Left hindlimb (tissue), 1 donor: ENCODE measurements around the gene WFDC10B.
"Not testable (repeated sequence)": the region's sequence is repeated elsewhere in the genome, so short reads cannot be mapped to it uniquely, and the experiment has no call there.

Experiments
- DNase-seq: peaks from one replicate; pipeline ENCODE4 v3.0.0-alpha.2; 2018

WFDC10B gene

GRCh38 chr20:45704969-45705637 is at the start of gene WFDC10B:
TSS of gene WFDC10B (minus strand) at chr20:45705019. CDS start at chr20:45685992, 19,027 bp downstream.
- no peak for DNase-seq

GRCh38 chr20:45752746-45753145 is 47.9 kb upstream of the WFDC10B start:
- no peak for DNase-seq

DNA sequence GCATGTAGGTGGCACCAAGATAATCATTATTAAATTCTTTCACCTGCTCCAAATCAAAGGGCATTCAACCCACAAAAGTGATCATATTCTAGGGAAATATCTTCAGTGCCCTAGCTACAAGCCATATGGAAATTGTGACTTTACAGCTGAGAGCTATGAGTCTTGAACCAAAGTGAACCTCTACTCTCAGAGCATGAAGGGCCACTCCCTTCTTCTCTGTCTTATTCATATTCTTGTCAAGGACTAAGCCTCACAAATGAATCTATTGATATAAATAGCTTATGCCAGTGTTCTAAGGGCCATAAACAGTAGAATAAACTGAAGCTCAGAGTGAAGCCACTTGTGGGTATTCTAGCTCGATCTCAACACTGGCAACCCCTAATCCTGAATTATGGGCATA is 46.9 kb upstream of the WFDC10B start:
- DNase-seq: no peak

- no peak for DNase-seq
Observed at GRCh38 chr20:45745015-45745414, 40.2 kb upstream of the WFDC10B start.

- no peak for DNase-seq
Observed at GRCh38 chr20:45742596-45742995, 37.8 kb upstream of the WFDC10B start.

- no peak for DNase-seq
Observed at GRCh38 chr20:45735988-45736387, 31.2 kb upstream of the WFDC10B start.

- DNase-seq: no peak
Observed at GRCh38 chr20:45735552-45735951, 30.7 kb upstream of the WFDC10B start.

DNA sequence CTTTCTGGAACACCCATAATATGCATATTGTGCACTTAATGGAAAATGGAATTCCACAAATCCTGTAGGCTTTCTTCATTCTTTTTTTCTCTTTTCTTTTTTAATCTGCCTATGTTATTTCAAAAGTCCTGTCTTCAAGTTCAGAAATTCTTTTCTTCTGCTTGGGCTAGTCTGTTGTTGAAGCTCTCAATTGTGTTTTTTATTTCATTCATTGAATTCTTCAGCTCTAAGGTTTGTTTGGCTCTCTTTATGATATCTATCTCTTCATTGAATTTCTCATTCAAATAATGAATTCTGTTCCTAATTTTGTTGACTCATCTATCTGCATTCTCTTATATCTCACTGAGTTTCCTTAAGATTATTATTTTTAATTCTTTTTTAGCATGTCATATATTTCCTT is 27.4 kb upstream of the WFDC10B start:
- DNase-seq: no peak

DNA sequence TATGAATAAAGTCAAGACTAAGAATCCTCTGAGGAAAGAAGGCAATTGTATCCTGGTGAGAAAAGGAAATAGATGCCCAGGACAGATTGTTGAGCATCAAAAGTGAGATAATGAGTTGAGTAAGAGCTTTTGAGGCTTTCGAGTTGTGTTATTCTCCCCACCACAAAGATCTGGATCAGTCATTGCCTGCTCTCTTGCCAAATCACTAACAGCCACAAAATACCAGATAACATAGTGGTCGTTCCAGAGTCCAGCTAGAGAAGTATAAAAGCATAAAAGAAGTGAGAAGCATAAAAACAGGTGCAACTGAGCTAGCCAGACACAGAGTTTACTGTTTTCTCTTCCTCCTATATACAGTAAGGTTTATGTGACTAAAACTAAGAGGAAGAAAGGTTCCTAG is 22.2 kb upstream of the WFDC10B start:
- no peak for DNase-seq

DNA sequence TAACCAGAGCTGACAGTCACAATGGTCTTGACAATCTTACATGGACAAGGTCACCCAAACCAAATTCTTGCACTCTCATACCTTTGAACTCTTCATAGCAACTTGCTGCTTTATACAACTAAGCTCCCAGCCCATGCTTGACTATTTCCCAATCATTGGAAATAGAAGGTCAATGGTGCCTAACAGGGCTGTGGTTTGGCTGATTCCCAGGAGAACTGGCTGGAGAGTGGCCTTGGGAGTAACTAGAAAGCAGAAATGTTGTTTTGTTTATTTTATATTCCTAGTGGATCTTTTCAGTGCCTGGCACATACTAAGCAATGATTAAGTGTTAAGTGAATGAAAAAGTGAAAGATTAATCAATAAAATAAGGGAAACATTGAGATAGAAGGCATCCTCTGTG is 20.3 kb upstream of the WFDC10B start:
- no peak for DNase-seq

DNA sequence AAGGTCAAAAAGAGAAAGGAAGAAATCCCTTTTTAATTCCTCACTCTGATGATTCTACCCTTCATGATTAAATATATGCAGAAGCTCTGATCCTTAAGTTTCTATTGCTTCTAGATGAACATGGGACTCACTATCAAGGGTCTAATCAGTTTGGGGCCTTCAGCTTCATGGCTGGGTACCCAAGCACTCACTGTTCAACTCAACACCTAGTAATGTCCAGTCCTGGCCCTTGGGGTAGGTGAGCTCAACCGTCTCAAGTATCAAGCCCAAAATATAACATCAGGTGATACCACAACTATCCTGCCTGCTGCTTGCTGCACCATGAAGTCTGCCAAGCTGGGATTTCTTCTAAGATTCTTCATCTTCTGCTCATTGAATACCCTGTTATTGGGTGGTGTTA is 17.2 kb upstream of the WFDC10B start, which contains the start of gene SPINT4:
Gene SPINT4 (plus strand): TSS at position 301 of the 400 bp plus-strand sequence. CDS start 21 bp downstream, at position 322.
- no peak for DNase-seq

DNA sequence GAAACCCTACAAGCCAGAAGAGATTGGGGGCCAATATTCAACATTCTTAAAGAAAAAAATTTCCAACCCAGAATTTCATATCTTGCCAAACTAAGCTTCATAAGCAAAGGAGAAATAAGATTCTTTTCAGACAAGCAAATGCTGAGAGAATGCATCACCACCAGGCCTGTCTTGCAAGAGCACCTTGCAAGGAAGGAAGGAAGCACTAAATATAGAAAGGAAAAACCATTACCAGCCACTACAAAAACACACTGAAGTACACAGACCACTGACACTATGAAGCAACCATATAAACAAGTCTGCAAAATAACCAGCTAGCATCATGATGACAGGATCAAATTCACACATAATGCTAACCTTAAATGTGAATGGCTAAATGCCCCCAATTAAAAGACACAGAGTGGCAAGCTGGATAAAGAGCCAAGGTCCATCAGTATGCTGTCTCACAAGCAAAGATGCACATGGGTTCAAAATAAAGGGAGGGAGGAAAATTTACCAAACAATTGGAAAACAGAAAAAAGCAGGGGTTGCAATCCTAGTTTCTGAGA is 11.4 kb upstream of the WFDC10B start:
- DNase-seq: not testable (repeated sequence)

DNA sequence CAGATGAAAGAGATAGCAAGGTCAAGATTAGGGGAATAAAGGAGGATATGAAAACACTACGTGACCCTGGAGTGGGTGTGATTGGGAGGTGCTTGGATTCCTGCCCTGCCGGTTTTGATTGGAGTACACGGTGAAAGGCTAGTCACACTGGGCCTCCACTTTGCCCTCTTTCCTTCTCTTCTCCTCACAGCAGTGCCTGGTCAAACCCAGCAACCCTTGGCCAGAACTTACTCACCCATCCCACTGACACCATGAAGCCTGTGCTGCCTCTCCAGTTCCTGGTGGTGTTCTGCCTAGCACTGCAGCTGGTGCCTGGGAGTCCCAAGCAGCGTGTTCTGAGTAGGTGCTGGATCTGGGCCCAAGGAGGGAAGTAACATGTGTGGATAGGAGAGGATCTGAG is 2.9 kb downstream of the WFDC10B start, which contains the start of gene WFDC13:
Gene WFDC13 (plus strand): TSS at position 166 of the 400 bp plus-strand sequence. CDS start 86 bp downstream, at position 252.
- DNase-seq: no peak

GRCh38 chr20:45701104-45701503 is 3.7 kb downstream of the WFDC10B start:
- no peak for DNase-seq

DNA sequence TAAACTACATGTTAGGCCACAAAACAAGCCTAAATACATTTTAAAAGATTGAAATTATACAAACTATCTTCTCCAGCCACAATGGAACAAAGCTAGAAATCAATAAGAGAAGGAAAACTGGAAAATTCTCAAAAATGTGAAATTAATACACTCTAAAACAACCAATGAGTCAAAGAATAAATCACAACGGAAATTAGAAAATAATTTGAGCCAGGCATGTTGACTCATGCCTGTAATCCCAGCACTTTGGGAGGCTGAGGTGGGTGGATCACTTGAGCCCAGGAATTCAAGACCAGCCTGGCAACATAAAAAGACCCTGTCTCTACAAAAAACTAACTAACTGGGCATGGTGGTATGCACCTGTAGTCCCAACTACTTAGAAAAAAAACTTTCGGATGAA is 9.3 kb downstream of the WFDC10B start:
- DNase-seq: no peak

GRCh38 chr20:45693346-45693745 is 11.5 kb downstream of the WFDC10B start:
- not testable (repeated sequence) for DNase-seq

- DNase-seq: no peak
Observed at GRCh38 chr20:45685896-45686295, 18.9 kb downstream of the WFDC10B start.

DNA sequence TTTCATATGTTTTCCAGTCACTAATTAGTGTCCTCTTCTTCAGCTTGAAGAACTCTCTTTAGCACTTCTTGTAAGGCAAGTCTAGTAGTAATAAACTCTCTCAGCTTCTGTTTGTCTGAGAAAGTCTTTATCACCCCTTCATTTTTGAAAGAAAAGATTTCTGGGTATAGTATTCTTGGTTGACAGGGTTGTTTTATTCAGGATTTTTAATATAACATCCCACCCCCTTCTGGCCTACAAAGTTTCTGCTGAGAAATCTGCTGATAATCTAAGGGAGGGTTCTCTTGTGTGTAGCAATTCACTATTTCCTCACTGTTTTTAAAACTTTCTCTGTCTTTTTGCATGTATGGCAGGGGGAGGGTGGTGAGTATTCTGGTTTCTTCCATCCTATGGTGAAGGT is 25.2 kb downstream of the WFDC10B start:
- DNase-seq: no peak

DNA sequence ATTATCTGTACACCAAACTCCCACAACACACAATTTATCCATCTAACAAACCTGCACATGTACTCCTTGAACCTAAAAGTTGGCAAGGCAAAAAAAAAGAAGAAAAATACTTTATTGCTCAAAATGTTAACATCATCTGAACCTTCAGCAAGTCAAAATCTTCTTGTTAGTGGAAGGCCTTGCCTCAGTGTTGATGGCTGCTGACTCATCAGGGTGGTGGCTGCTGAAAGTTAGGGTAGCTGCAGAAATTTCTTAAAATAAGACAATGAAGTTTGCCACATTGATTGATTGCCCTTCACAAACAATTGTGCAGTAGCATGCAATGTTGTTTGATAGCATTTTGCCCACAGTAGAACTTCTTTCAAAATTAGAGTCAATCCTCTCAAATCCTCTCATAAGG is 32.1 kb downstream of the WFDC10B start:
- DNase-seq: no peak

DNA sequence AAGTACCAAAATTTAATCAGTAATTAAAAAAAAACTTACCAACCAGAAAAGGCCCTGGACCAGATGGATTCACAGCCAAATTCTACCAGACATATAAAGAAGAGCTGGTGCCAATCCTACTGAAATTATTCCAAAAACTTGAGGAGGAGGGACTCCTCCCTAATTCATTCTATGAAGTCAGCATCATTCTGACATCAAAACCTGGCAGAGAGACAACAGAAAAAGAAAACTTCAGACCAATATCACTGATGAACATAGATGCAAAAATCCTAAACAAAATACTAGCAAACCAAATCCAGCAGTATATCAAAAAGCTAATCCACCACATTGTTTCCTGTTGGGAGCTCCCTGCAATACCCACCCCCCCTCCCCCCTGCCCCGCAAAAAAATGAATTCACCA is 34.7 kb downstream of the WFDC10B start, which contains the start of gene WFDC11:
Gene WFDC11 (minus strand): TSS at position 101 of the 400 bp plus-strand sequence. CDS start 19,639 bp downstream, outside the sequence.
- DNase-seq: no peak

- DNase-seq: not testable (repeated sequence)
Observed at GRCh38 chr20:45657038-45657437, 47.8 kb downstream of the WFDC10B start.

GRCh38 chr20:45651726-45652125 is 53.1 kb downstream of the WFDC10B start:
- not testable (repeated sequence) for DNase-seq

- DNase-seq: no peak
Observed at GRCh38 chr20:45649312-45649863, 55.4 kb downstream of the WFDC10B start.

DNA sequence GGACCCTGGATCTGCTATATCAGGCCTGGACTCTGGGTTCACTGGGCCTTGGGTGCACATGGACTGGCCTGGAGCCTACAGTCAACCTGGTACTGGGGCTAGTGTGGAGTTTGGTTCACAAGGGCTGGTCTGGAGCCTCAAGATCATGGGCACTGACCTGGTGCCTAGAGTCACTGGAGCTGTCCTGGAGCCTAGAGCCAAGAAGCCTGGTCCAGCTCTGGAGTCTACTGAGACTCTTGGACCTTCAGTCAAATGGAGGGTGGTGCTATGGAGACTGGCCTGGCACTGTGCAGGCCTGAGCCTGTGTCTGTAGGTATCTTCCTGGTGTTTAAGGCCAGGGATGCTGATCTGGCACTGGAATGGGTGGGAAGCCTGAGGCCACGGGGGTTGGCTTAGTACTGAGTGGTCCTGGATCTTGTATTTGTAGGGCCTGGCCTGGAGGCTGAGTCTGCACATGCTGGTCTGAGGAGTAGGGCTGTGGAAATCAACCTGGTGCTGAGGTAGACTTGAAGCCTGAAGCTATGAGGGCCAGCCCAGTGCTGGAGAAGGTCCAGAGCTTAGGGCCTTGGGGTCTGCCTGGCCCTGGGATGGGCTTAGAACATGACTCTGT is 57.3 kb downstream of the WFDC10B start:
- DNase-seq: no peak
